GM12801 (cell line): ENCODE results near the gene KCNJ1.

Source experiments
- CTCF ChIP-seq: IDR thresholded peaks from one replicate; pipeline ENCODE4 v1.5.1; 2011; ENCODE audit warnings: control low read depth; ENCODE audit not compliant: insufficient read length; ENCODE audit errors: extremely low read depth

KCNJ1 gene

GRCh38 chr11:128803011-128803410 is 64.1 kb downstream of the KCNJ1 start:
- no peak for TF ChIP-seq CTCF

GRCh38 chr11:128802358-128802981 is 64.6 kb downstream of the KCNJ1 start:
- no peak for TF ChIP-seq CTCF

GRCh38 chr11:128800871-128801417 is 66.2 kb downstream of the KCNJ1 start:
- no peak for TF ChIP-seq CTCF

GRCh38 chr11:128796270-128796669 is 70.8 kb downstream of the KCNJ1 start:
- no peak for TF ChIP-seq CTCF

GRCh38 chr11:128790196-128790595 is 76.9 kb downstream of the KCNJ1 start:
- no peak for TF ChIP-seq CTCF

- no peak for TF ChIP-seq CTCF
These were observed 77.5 kb downstream of the KCNJ1 start for GRCh38 chr11:128789497-128790150.
